SK-N-SH (cell line): ENCODE results near the gene B4GALNT4. TPM values are rescaled to one million over a fixed set of nuclear protein-coding genes. Genes with fewer than 3 reads are reported as not detected.

Experiments
- CTCF ChIA-PET: fragments of 300-600, 350-600 bp; formaldehyde crosslinking; extraction: SDS; loops from one replicate; lab custom pipeline; 2021; lab: Yijun Ruan, JAX
- POLR2A ChIA-PET: fragments of 350-600 bp; sonication (Branson Sonifier 250); formaldehyde crosslinking; extraction: SDS; loops from one replicate; lab custom pipeline; 2020; ENCODE audit warnings: antibody characterized with exemption, inconsistent platforms; lab: Yijun Ruan, JAX
- DNase-seq: peaks from one replicate; pipeline ENCODE4 v3.0.0; 2012
- H2AFZ ChIP-seq: fragments of 200-600 bp; sonication (generic); 2 replicates; pipeline ENCODE4 v1.8.1; 2016; ENCODE audit warnings: antibody characterized with exemption, mild to moderate bottlenecking, low read depth
- H3F3A ChIP-seq: fragments of 200-600 bp; sonication (generic); replicated peaks from 2 replicates; pipeline ENCODE3; 2016; ENCODE audit warnings: antibody characterized with exemption, mild to moderate bottlenecking; ENCODE audit not compliant: insufficient read depth
- H3K27ac ChIP-seq, 2 experiments: fragments of 200-500 bp in 1 of 2; fragments of 200-600 bp in 1 of 2; sonication (Bioruptor generic) in 1 of 2; sonication (generic), shearing (Covaris generic) in 1 of 2; 2 replicates each; pipeline versions ENCODE4 v1.5.1 to v1.6.1; 2014 to 2016; ENCODE audit warnings: low read depth in 2 of 2, inconsistent platforms in 1 of 2, low read length in 1 of 2, mild to moderate bottlenecking in 1 of 2, mixed read lengths in 1 of 2
- H3K27me3 ChIP-seq: fragments of 200-600 bp; sonication (generic), shearing (Covaris generic); 2 replicates; pipeline ENCODE4 v1.6.1; 2016; ENCODE audit warnings: mixed run types; ENCODE audit not compliant: insufficient read depth
- H3K36me3 ChIP-seq, 2 experiments: fragments of 200-500 bp in 1 of 2; fragments of 200-600 bp in 1 of 2; sonication (Bioruptor generic) in 1 of 2; sonication (generic) in 1 of 2; replicated peaks in 1 of 2; 2 replicates each; pipeline versions ENCODE3 to v1.5.1; 2014 to 2016; ENCODE audit warnings: low read length in 1 of 2, mild to moderate bottlenecking in 1 of 2; ENCODE audit not compliant: insufficient read depth in 2 of 2, control insufficient read depth in 1 of 2
- H3K4me1 ChIP-seq, 2 experiments: fragments of 200-500 bp in 1 of 2; fragments of 200-600 bp in 1 of 2; sonication (Bioruptor generic) in 1 of 2; sonication (generic), shearing (Covaris generic) in 1 of 2; 2 replicates each; pipeline versions ENCODE4 v1.5.1 to v1.6.1; 2014 to 2016; ENCODE audit warnings: low read depth in 1 of 2, low read length in 1 of 2, mixed run types in 1 of 2; ENCODE audit not compliant: insufficient read depth in 2 of 2, control insufficient read depth in 1 of 2
- H3K4me2 ChIP-seq: fragments of 200-600 bp; sonication (generic), shearing (Covaris generic); 2 replicates; pipeline ENCODE4 v1.6.1; 2017; ENCODE audit warnings: mixed run types
- H3K4me3 ChIP-seq, 2 experiments: fragments of 200-500 bp in 1 of 2; fragments of 200-600 bp in 1 of 2; sonication (Bioruptor generic) in 1 of 2; sonication (generic), shearing (Covaris generic) in 1 of 2; 2 replicates each; pipeline versions ENCODE4 v1.5.1 to v1.8.1; 2014 to 2016; ENCODE audit warnings: low read depth in 2 of 2, inconsistent platforms in 1 of 2, low read length in 1 of 2, mild to moderate bottlenecking in 1 of 2, mixed read lengths in 1 of 2, moderate library complexity in 1 of 2
- H3K79me2 ChIP-seq: fragments of 200-600 bp; sonication (generic); 2 replicates; pipeline ENCODE4 v1.8.1; 2017; ENCODE audit warnings: mild to moderate bottlenecking; ENCODE audit not compliant: insufficient read depth
- H3K9ac ChIP-seq: fragments of 200-600 bp; sonication (generic); 2 replicates; pipeline ENCODE4 v1.6.1; 2017; ENCODE audit warnings: mixed run types
- H3K9me2 ChIP-seq: fragments of 200-600 bp; sonication (generic); 2 replicates; pipeline ENCODE4 v1.6.1; 2017; ENCODE audit warnings: mixed run types
- H3K9me3 ChIP-seq: fragments of 200-600 bp; sonication (generic); 2 replicates; pipeline ENCODE4 v1.6.1; 2017; ENCODE audit warnings: mixed run types, mild to moderate bottlenecking, moderate library complexity
- H4K20me1 ChIP-seq: fragments of 200-600 bp; sonication (generic); 2 replicates; pipeline ENCODE4 v1.6.1; 2017; ENCODE audit warnings: mild to moderate bottlenecking, mixed run types; ENCODE audit not compliant: insufficient read depth
- FOSL2 ChIP-seq: IDR thresholded peaks from 2 replicates; pipeline ENCODE4 v1.4.0; 2012; ENCODE audit warnings: low read depth, mild to moderate bottlenecking, moderate library complexity, borderline replicate concordance
- FOXM1 ChIP-seq: IDR thresholded peaks from 2 replicates; pipeline ENCODE4 v1.4.0; 2012; ENCODE audit warnings: low read depth, mild to moderate bottlenecking
- MAX ChIP-seq: IDR thresholded peaks from 2 replicates; pipeline ENCODE4 v1.4.0; 2012; ENCODE audit warnings: low read depth
- MEF2A ChIP-seq: IDR thresholded peaks from 2 replicates; pipeline ENCODE4 v1.4.0; 2012; ENCODE audit warnings: low read depth, borderline replicate concordance
- MXI1 ChIP-seq: IDR thresholded peaks from 2 replicates; pipeline ENCODE4 v1.6.1; 2012; ENCODE audit warnings: mild to moderate bottlenecking, low read depth, low read length, improper control_type of control experiment
- NFIC ChIP-seq: IDR thresholded peaks from 2 replicates; pipeline ENCODE4 v1.4.0; 2012; ENCODE audit warnings: borderline replicate concordance
- PBX3 ChIP-seq: IDR thresholded peaks from 2 replicates; pipeline ENCODE4; 2012
- POLR2AphosphoS5 ChIP-seq: IDR thresholded peaks from 2 replicates; pipeline ENCODE4 v1.6.1; 2012; ENCODE audit warnings: low read depth, low read length
- RFX5 ChIP-seq: IDR thresholded peaks from 2 replicates; pipeline ENCODE4 v1.6.1; 2012; ENCODE audit warnings: mild to moderate bottlenecking, improper control_type of control experiment, low read length
- SMC3 ChIP-seq: IDR thresholded peaks from 2 replicates; pipeline ENCODE4 v1.6.1; 2012; ENCODE audit warnings: low read depth, low read length, improper control_type of control experiment
- TAF1 ChIP-seq: IDR thresholded peaks from 2 replicates; pipeline ENCODE4 v1.6.1; 2012; ENCODE audit warnings: low read depth, mild to moderate bottlenecking, low read length, moderate library complexity, borderline replicate concordance
- TCF12 ChIP-seq: IDR thresholded peaks from 2 replicates; pipeline ENCODE4 v1.4.0; 2012
- USF1 ChIP-seq: IDR thresholded peaks from 2 replicates; pipeline ENCODE4 v1.4.0; 2012; ENCODE audit warnings: low read depth, borderline replicate concordance
- WGBS: methylation state at CpG from one replicate; pipeline ENCODE4 v1.1.6; 2017; ENCODE audit warnings: low lambda C conversion rate; 5-methylcytosine and 5-hydroxymethylcytosine counted together
- polyA plus RNA-seq, 3 experiments: library from polyadenylated mRNA; depleted of rRNA; stranded (reverse); fragments of >200 nt; gene quantifications; 2 replicates each; pipeline ENCODE4 v1.2.3, GENCODE V29; 2012
- TF ChIP-seq, protein P1 (sequence below): fragments of 150-350 bp; IDR thresholded peaks from 2 replicates; pipeline ENCODE4 v1.6.1; 2017; ENCODE audit warnings: antibody characterized with exemption, low read length, low read depth, borderline replicate concordance
- TF ChIP-seq, protein P2 (sequence below): IDR thresholded peaks from 2 replicates; pipeline ENCODE4 v1.6.1; 2012; ENCODE audit warnings: mild to moderate bottlenecking, low read depth, low read length, moderate library complexity

Gene B4GALNT4
- polyA plus RNA-seq, 1 of the 3 experiments (the other 2 are of a cell fraction), result 66.7 TPM

GRCh38 chr11:353179-353873 is 16.0 kb upstream of the B4GALNT4 start:
- Histone ChIP-seq H3K79me2 (no peaks in the 10 kb centered on the region), H2AFZ (peak overlapping the region; percentile 78; the same call in 1 of the 2 replicates), H3K4me2 (no peak overlapping the region), H3K27me3 (no peaks in the 10 kb centered on the region), H3K4me1 (peaks cover 7% of the 10 kb centered on the region in 2 experiments; a peak in 3 of 4 replicates), H3K9me2 (no peaks in the 10 kb centered on the region), H3F3A (peaks cover 9% of the 10 kb centered on the region), H3K36me3 (no peaks in the 10 kb centered on the region), H3K27ac (peak overlapping the region; percentile 31 to 41; a peak in 2 of 4 replicates), H3K9ac (no peak overlapping the region), H3K4me3 (no peak overlapping the region), H4K20me1 (no peaks in the 10 kb centered on the region), H3K9me3 (no peaks in the 10 kb centered on the region)
- CTCF ChIA-PET, result interaction anchor here (0.7 to 1.7 kb wide), 3 partner anchors 48 to 147 kb away, joined by 3 to 5 read pairs (median 3); no protein-coding TSS in a partner anchor
- DNase-seq, result no peak
- TF ChIP-seq MAX, result peak; percentile 59; the same call in 1 of the 2 replicates
- TF ChIP-seq RFX5, result no peak
- 58% methylated on average over 16 of the region's 16 CpGs for WGBS
- POLR2A ChIA-PET, result no interaction called here

- H3K9me2 ChIP-seq, result no peaks in the 10 kb centered on the region
- peak overlapping the region in 1 of 2 experiments; percentile 17; a peak in 1 of 4 replicates for H3K4me3 ChIP-seq
- peaks cover 7% of the 10 kb centered on the region in 2 experiments; a peak in 3 of 4 replicates for H3K4me1 ChIP-seq
- peak overlapping the region; percentile 80 to 85 for H3K27ac ChIP-seq
- 28% methylated on average over 18 of the region's 76 CpGs for WGBS
- no peaks in the 10 kb centered on the region for H3K9me3 ChIP-seq
- H3K4me2 ChIP-seq, result peak overlapping the region; percentile 48; the same call in 1 of the 2 replicates
- H3F3A ChIP-seq, result peaks cover 9% of the 10 kb centered on the region
- no peaks in the 10 kb centered on the region for H4K20me1 ChIP-seq
- CTCF ChIA-PET, result interaction anchor here (0.6 to 1.8 kb wide), 12 partner anchors 8 to 409 kb away, joined by 3 to 10 read pairs (median 4); no protein-coding TSS in a partner anchor
- H3K9ac ChIP-seq, result peak overlapping the region; percentile 65
- POLR2A ChIA-PET, result interaction anchor here (0.9 kb wide), 1 partner anchor 38 kb away, joined by 3 read pairs; no protein-coding TSS in a partner anchor
- no peaks in the 10 kb centered on the region for H3K79me2 ChIP-seq
- no peaks in the 10 kb centered on the region for H3K36me3 ChIP-seq
- H3K27me3 ChIP-seq, result no peaks in the 10 kb centered on the region
- peak; percentile 90 for DNase-seq
- H2AFZ ChIP-seq, result 0 out of 2 replicates have a peak overlapping the region, but pooled peaks have one; percentile 7
- TF ChIP-seq POLR2AphosphoS5, result no peak; the same call in 1 of the 2 replicates
- TF ChIP-seq, protein P1, sequence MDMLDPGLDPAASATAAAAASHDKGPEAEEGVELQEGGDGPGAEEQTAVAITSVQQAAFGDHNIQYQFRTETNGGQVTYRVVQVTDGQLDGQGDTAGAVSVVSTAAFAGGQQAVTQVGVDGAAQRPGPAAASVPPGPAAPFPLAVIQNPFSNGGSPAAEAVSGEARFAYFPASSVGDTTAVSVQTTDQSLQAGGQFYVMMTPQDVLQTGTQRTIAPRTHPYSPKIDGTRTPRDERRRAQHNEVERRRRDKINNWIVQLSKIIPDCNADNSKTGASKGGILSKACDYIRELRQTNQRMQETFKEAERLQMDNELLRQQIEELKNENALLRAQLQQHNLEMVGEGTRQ, result no peak
- TF ChIP-seq NFIC, result peak; percentile 78
- no peak for TF ChIP-seq FOXM1
- TF ChIP-seq SMC3, result 0 out of 2 replicates have a peak, but pooled peaks have one; percentile 2
- TF ChIP-seq MAX, result peak; percentile 64; the same call in 1 of the 2 replicates
- no peak for TF ChIP-seq FOSL2
- TF ChIP-seq MXI1, result no peak
- TF ChIP-seq, protein P2, sequence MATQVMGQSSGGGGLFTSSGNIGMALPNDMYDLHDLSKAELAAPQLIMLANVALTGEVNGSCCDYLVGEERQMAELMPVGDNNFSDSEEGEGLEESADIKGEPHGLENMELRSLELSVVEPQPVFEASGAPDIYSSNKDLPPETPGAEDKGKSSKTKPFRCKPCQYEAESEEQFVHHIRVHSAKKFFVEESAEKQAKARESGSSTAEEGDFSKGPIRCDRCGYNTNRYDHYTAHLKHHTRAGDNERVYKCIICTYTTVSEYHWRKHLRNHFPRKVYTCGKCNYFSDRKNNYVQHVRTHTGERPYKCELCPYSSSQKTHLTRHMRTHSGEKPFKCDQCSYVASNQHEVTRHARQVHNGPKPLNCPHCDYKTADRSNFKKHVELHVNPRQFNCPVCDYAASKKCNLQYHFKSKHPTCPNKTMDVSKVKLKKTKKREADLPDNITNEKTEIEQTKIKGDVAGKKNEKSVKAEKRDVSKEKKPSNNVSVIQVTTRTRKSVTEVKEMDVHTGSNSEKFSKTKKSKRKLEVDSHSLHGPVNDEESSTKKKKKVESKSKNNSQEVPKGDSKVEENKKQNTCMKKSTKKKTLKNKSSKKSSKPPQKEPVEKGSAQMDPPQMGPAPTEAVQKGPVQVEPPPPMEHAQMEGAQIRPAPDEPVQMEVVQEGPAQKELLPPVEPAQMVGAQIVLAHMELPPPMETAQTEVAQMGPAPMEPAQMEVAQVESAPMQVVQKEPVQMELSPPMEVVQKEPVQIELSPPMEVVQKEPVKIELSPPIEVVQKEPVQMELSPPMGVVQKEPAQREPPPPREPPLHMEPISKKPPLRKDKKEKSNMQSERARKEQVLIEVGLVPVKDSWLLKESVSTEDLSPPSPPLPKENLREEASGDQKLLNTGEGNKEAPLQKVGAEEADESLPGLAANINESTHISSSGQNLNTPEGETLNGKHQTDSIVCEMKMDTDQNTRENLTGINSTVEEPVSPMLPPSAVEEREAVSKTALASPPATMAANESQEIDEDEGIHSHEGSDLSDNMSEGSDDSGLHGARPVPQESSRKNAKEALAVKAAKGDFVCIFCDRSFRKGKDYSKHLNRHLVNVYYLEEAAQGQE, result peak; percentile 81
- TF ChIP-seq PBX3, result no peak
- no peak for TF ChIP-seq USF1
- TF ChIP-seq MEF2A, result no peak
- TF ChIP-seq TCF12, result peak; percentile 50; the same call in 1 of the 2 replicates
- peak; percentile 30; the same call in 1 of the 2 replicates for TF ChIP-seq TAF1
Observed at GRCh38 chr11:355581-356458, 13.5 kb upstream of the B4GALNT4 start.
